Endodermal cell (in vitro differentiated cells): ENCODE data around the gene KLHL17. TPM values are rescaled to one million over a fixed set of nuclear protein-coding genes. Genes with fewer than 3 reads are reported as not detected.
A peak's percentile ranks its signal among the peaks of the same experiment; 100 is the strongest.
"Not testable (repeated sequence)": the region's sequence is repeated elsewhere in the genome, so short reads cannot be mapped to it uniquely, and the experiment has no call there.

ENCODE experiments used
- DNase-seq: peaks from one replicate; pipeline ENCODE4 v3.0.0-alpha.2; 2017
- H3K27ac ChIP-seq: 2 replicates; pipeline ENCODE4 v1.5.1; 2013; ENCODE audit warnings: mild to moderate bottlenecking, low read depth, low read length, moderate library complexity
- H3K27me3 ChIP-seq: 2 replicates; pipeline ENCODE4 v1.6.1; 2013; ENCODE audit warnings: mild to moderate bottlenecking, low read length, moderate library complexity; ENCODE audit not compliant: insufficient read depth, control insufficient read depth, poor library complexity, severe bottlenecking
- H3K36me3 ChIP-seq: 2 replicates; pipeline ENCODE4 v1.7.0; 2013; ENCODE audit warnings: mild to moderate bottlenecking, low read length, moderate library complexity; ENCODE audit not compliant: control insufficient read depth, insufficient read depth
- H3K4me1 ChIP-seq: one replicate; pipeline ENCODE4 v1.7.0; 2013; ENCODE audit warnings: low read length; ENCODE audit not compliant: control insufficient read depth, insufficient read depth
- H3K4me3 ChIP-seq: 2 replicates; pipeline ENCODE4 v1.5.1; 2013; ENCODE audit warnings: mild to moderate bottlenecking, low read length, moderate library complexity
- H3K9ac ChIP-seq: 2 replicates; pipeline ENCODE4 v1.6.1; 2013; ENCODE audit warnings: mild to moderate bottlenecking, low read length, moderate library complexity; ENCODE audit not compliant: poor library complexity, severe bottlenecking; ENCODE audit errors: extremely low read depth
- H3K9me3 ChIP-seq: 2 replicates; pipeline ENCODE4 v1.6.1; 2013; ENCODE audit warnings: mild to moderate bottlenecking, low read length, moderate library complexity; ENCODE audit not compliant: control insufficient read depth
- H3K27ac Mint-ChIP-seq: 2 replicates; pipeline ENCODE4 v1.8.0; 2020; ENCODE audit warnings: mixed read lengths
- H3K27me3 Mint-ChIP-seq: 2 replicates; pipeline ENCODE4 v1.8.0; 2021; ENCODE audit warnings: mild to moderate bottlenecking, mixed read lengths; ENCODE audit not compliant: insufficient read depth
- H3K36me3 Mint-ChIP-seq: 2 replicates; pipeline ENCODE4 v1.8.0; 2020; ENCODE audit warnings: low read depth, mixed read lengths
- H3K4me1 Mint-ChIP-seq: 2 replicates; pipeline ENCODE4 v1.8.0; 2020; ENCODE audit warnings: mixed read lengths
- H3K4me3 Mint-ChIP-seq: 2 replicates; pipeline ENCODE4 v1.8.0; 2020; ENCODE audit warnings: mild to moderate bottlenecking, moderate library complexity, mixed read lengths
- H3K9me3 Mint-ChIP-seq: 2 replicates; pipeline ENCODE4 v1.8.0; 2020; ENCODE audit warnings: mild to moderate bottlenecking, mixed read lengths
- WGBS, 2 experiments: methylation state at CpG; one replicate each; pipeline versions ENCODE4 v1.1.5 to v1.1.7; 2013; ENCODE audit warnings: missing lambda C conversion rate in 2 of 2, mixed read lengths in 1 of 2; ENCODE audit not compliant: insufficient coverage in 1 of 2, insufficient read length in 1 of 2; 5-methylcytosine and 5-hydroxymethylcytosine counted together
- total RNA-seq, 2 donors: library from RNA; stranded (reverse); fragmentation: NEBNext Ultra II Directional in 1 of 2; extraction: Animal tissue kit (Norgen Biotek cat#: 25700) in 1 of 2; gene quantifications; 2 replicates in 1 of 2; 3 replicates in 1 of 2; pipeline ENCODE4 v1.2.1, GENCODE V29; 2021
- TF ChIP-seq, protein P1 (sequence below): fragments of 200-600 bp; sonication (generic); conservative IDR thresholded peaks from 2 replicates; pipeline ENCODE4 v1.5.0; 2021; ENCODE audit warnings: antibody characterized with exemption, mild to moderate bottlenecking

The KLHL17 gene
- total RNA-seq, 2 donors from 2014 or later = 49.2 to 58.2 TPM

DNA sequence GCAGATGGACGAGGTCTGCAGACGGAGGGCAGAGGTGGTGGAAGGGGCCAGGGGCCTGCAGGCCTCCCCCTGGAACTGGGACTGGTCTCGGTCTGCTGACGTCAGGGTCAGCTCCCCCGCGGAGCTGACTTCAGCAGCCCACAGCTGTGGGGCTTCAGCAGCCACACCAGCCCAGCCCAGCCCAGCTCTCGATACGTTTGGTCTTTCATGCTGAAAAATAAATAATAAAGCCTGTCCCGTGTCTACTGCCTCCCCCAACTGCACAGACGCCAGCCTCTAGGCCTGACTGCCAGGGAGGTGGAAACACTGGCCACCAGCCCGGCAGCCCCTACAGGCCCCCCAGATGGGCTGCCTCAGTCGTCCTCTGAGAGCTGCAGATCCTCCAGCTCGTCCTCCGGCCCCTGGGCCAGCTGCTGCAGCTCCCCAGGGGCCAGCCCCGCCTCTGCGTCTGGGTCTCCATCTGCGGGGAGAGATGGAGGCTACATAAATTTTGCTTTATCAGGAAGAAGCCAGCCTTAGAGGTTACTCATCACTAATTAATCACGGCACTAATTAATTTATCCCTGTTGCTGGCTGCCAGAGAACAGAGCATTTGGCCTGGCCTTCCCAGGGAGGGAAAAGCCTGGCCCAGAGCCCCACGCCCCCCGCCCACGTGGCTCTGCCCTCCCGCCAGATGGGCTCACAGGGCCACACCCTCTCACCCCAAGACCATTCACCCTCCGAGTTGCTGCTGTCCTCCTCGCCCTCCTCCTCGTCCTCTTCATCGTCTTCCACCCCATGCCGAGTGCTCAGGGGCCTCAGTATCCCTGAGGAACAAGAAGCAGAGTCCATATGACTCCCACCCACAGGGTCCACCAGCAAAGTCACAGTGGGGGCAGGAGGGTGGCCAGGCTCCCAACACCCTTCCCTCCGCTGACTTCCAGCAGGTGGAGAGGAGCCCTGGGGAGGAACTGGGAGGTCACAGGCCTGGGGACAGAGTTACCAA is 15.8 kb upstream of the KLHL17 start:
- Histone ChIP-seq H3K9ac (no peak overlapping the region), H3K27me3 (peaks cover 7% of the 10 kb centered on the region), H3K27ac (peak overlapping the region; percentile 66), H3K4me3 (no peak overlapping the region), H3K36me3 (peaks cover 21% of the 10 kb centered on the region), H3K9me3 (no peaks in the 10 kb centered on the region), H3K4me1 (peaks cover 9% of the 10 kb centered on the region)
- Mint-ChIP-seq H3K9me3 (no peaks in the 10 kb centered on the region), H3K27ac (peak overlapping the region; percentile 64), H3K4me3 (peak overlapping the region; percentile 76), H3K27me3 (peaks cover 7% of the 10 kb centered on the region), H3K4me1 (peaks cover 4% of the 10 kb centered on the region), H3K36me3 (peaks cover 34% of the 10 kb centered on the region)
- TF ChIP-seq, protein P1, sequence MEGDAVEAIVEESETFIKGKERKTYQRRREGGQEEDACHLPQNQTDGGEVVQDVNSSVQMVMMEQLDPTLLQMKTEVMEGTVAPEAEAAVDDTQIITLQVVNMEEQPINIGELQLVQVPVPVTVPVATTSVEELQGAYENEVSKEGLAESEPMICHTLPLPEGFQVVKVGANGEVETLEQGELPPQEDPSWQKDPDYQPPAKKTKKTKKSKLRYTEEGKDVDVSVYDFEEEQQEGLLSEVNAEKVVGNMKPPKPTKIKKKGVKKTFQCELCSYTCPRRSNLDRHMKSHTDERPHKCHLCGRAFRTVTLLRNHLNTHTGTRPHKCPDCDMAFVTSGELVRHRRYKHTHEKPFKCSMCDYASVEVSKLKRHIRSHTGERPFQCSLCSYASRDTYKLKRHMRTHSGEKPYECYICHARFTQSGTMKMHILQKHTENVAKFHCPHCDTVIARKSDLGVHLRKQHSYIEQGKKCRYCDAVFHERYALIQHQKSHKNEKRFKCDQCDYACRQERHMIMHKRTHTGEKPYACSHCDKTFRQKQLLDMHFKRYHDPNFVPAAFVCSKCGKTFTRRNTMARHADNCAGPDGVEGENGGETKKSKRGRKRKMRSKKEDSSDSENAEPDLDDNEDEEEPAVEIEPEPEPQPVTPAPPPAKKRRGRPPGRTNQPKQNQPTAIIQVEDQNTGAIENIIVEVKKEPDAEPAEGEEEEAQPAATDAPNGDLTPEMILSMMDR = no peak
- 79 to 85% methylated on average over 9 to 28 of the region's 28 CpGs for WGBS, 2 experiments
- no peak for DNase-seq

DNA sequence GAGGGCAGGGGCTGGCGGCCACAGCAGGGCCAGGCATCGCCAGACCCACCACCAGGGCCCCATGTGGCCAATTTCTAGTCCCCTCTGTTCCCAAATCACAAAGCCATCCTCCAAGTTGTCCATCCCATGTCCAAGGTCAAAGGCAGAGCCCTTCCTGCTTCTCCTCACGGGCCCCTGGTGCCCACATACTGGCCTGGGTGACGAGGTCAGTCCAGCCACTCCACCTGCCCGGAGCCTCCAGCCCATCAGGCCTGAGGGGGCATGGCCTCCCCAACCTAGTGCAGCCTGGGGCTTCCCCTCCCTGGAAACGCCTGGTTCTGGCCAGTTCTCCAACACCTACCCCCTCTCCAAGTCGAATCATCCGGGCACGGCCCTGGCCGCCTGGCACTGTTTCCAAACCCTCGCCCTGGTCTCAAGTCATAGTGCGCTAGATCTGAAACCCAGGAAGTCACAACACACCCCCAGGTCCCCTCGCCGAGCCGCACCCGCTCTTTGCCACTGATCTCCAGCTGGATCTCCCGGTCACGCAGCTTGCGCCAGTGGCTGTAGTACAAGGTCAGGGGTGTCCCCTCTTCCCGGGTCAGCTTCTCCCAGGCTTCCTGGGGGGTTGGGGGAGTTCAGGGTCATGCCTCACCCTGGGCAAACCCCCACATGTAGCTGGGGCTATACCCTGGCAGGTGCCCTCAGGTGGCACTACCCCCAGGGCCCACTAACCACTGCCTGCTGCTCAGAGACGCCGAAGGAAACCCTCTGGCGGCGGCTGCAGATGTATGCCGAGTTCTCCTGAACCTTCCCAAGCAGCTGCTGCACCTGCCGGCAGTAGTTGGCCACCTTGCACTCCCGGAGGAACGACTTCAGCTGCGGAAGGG is 14.5 kb upstream of the KLHL17 start:
- Mint-ChIP-seq H3K27ac (peak overlapping the region; percentile 44), H3K9me3 (no peaks in the 10 kb centered on the region), H3K4me3 (no peak overlapping the region), H3K4me1 (peaks cover 4% of the 10 kb centered on the region), H3K36me3 (peaks cover 46% of the 10 kb centered on the region), H3K27me3 (peaks cover 2% of the 10 kb centered on the region)
- no peaks in the 10 kb centered on the region for H3K9me3 ChIP-seq
- no peak for DNase-seq
- TF ChIP-seq, protein P1 = no peak
- peaks cover under 1% of the 10 kb centered on the region for H3K4me1 ChIP-seq
- no peak overlapping the region for H3K27ac ChIP-seq
- H3K4me3 ChIP-seq = no peak overlapping the region
- 94 to 97% methylated on average over 18 to 29 of the region's 29 CpGs for WGBS, 2 experiments
- no peak overlapping the region for H3K9ac ChIP-seq
- H3K36me3 ChIP-seq = peaks cover 33% of the 10 kb centered on the region
- H3K27me3 ChIP-seq = peaks cover 4% of the 10 kb centered on the region

DNA sequence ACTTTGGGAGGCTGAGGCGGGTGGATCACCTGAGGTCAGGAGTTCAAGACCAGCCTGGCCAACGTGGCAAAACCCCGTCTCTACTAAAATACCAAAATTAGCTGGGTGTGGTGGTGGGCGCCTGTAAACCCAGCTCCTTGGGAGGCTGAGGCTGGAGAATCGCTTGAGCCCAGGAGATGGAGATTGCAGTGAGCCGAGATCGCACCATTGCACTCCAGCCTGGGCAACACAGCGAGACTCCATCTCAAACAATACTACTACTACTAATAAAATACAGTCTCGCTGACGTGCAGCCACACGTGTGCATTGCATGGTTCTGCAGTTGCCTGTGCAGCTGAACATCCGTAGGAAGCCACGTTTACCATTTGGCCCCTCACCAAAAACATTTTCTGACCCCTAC is 13.6 kb upstream of the KLHL17 start:
- not testable (repeated sequence) for H3K27ac ChIP-seq, H3K27me3 ChIP-seq, H3K4me3 ChIP-seq, H3K4me1 ChIP-seq, H3K27me3 Mint-ChIP-seq, H3K4me3 Mint-ChIP-seq, H3K9me3 ChIP-seq, H3K9me3 Mint-ChIP-seq, H3K4me1 Mint-ChIP-seq, H3K9ac ChIP-seq, DNase-seq, H3K27ac Mint-ChIP-seq
- H3K36me3 ChIP-seq = peaks cover 40% of the 10 kb centered on the region
- WGBS, 2 experiments = 94 to 96% methylated on average over 5 to 13 of the region's 13 CpGs
- peaks cover 53% of the 10 kb centered on the region for H3K36me3 Mint-ChIP-seq
